Caco-2 (cell line): ENCODE data around the gene HAUS7. TPM values are rescaled to one million over a fixed set of nuclear protein-coding genes. Genes with fewer than 3 reads are reported as not detected.

Experiments used
- BruUV-seq: library from RNA; stranded (reverse); fragments of 400-500 nt; replicated peaks from 2 replicates; lab custom pipeline; 2021; lab: Mats Ljungman, UMichigan
- CTCF ChIA-PET: fragments of 300-600 bp; sonication (Branson Sonifier 250); formaldehyde crosslinking; loops from one replicate; lab custom pipeline; 2022; ENCODE audit warnings: antibody characterized with exemption; lab: Charles Lee
- POLR2A ChIA-PET: fragments of 300-600 bp; sonication (Branson Sonifier 250); formaldehyde crosslinking; loops from one replicate; lab custom pipeline; 2022; ENCODE audit warnings: antibody characterized with exemption; lab: Charles Lee
- DNase-seq, 2 experiments: peaks; one replicate each; pipeline versions ENCODE4 v3.0.0 to v3.0.0-alpha.2; 2020 to 2022
- H3K27me3 ChIP-seq: replicated peaks from 2 replicates; pipeline ENCODE4 v1.6.0; 2011; ENCODE audit warnings: low read length; ENCODE audit not compliant: control insufficient read depth, insufficient read depth
- H3K36me3 ChIP-seq: 2 replicates; pipeline ENCODE4 v1.5.1; 2011; ENCODE audit warnings: low read length; ENCODE audit not compliant: control insufficient read depth, insufficient read depth
- H3K4me1 ChIP-seq: fragments of 250-450 bp; sonication (Bioruptor Pico); 2 replicates; pipeline ENCODE4 v1.5.1; 2020; ENCODE audit warnings: mild to moderate bottlenecking
- H3K4me3 ChIP-seq: 2 replicates; pipeline ENCODE4 v1.5.1; 2011; ENCODE audit warnings: low read depth, mild to moderate bottlenecking, control low read depth, low read length
- H3K9me3 ChIP-seq: fragments of 250-450 bp; sonication (Bioruptor Pico); 2 replicates; pipeline ENCODE4 v1.5.1; 2020; ENCODE audit warnings: mild to moderate bottlenecking, moderate library complexity
- H3K27ac Mint-ChIP-seq: one replicate; pipeline ENCODE4 v1.8.0; 2022; ENCODE audit warnings: mixed read lengths; ENCODE audit not compliant: unreplicated experiment
- H3K27me3 Mint-ChIP-seq: one replicate; pipeline ENCODE4 v1.8.0; 2022; ENCODE audit warnings: mixed read lengths; ENCODE audit not compliant: insufficient read depth, unreplicated experiment
- H3K36me3 Mint-ChIP-seq: one replicate; pipeline ENCODE4 v1.8.0; 2022; ENCODE audit warnings: mild to moderate bottlenecking, mixed read lengths; ENCODE audit not compliant: insufficient read depth, unreplicated experiment
- H3K4me1 Mint-ChIP-seq: one replicate; pipeline ENCODE4 v1.8.0; 2022; ENCODE audit warnings: low read depth, mixed read lengths; ENCODE audit not compliant: unreplicated experiment
- H3K4me3 Mint-ChIP-seq: one replicate; pipeline ENCODE4 v1.8.0; 2022; ENCODE audit warnings: mild to moderate bottlenecking, moderate library complexity, mixed read lengths; ENCODE audit not compliant: unreplicated experiment
- H3K9me3 Mint-ChIP-seq: one replicate; pipeline ENCODE4 v1.8.0; 2022; ENCODE audit warnings: mixed read lengths; ENCODE audit not compliant: unreplicated experiment
- CTCF ChIP-seq, 2 experiments: fragments of 200-600 bp in 1 of 2; IDR thresholded peaks; 1 replicate in 1 of 2; 2 replicates in 1 of 2; pipeline versions ENCODE4 v1.5.1 to v1.8.0; 2011 to 2022; ENCODE audit warnings: antibody characterized with exemption in 1 of 2, control low read depth in 1 of 2, inconsistent platforms in 1 of 2, low read depth in 1 of 2, low read length in 1 of 2, mild to moderate bottlenecking in 1 of 2, moderate library complexity in 1 of 2; ENCODE audit not compliant: insufficient read depth in 1 of 2, severe bottlenecking in 1 of 2, unreplicated experiment in 1 of 2
- intact Hi-C: fragments of 100-400 bp; cut with micrococcal nuclease; formaldehyde crosslinking; loops from one replicate; pipeline ENCODE4 v1.10.0; 2022; ENCODE audit not compliant: unreplicated experiment
- total RNA-seq: library from RNA; stranded (reverse); gene quantifications from 2 replicates; pipeline ENCODE4 v1.2.3, GENCODE V29; 2022

HAUS7 gene
- total RNA-seq, 1 experiment from 2014 or later, result 34.0 TPM

DNA sequence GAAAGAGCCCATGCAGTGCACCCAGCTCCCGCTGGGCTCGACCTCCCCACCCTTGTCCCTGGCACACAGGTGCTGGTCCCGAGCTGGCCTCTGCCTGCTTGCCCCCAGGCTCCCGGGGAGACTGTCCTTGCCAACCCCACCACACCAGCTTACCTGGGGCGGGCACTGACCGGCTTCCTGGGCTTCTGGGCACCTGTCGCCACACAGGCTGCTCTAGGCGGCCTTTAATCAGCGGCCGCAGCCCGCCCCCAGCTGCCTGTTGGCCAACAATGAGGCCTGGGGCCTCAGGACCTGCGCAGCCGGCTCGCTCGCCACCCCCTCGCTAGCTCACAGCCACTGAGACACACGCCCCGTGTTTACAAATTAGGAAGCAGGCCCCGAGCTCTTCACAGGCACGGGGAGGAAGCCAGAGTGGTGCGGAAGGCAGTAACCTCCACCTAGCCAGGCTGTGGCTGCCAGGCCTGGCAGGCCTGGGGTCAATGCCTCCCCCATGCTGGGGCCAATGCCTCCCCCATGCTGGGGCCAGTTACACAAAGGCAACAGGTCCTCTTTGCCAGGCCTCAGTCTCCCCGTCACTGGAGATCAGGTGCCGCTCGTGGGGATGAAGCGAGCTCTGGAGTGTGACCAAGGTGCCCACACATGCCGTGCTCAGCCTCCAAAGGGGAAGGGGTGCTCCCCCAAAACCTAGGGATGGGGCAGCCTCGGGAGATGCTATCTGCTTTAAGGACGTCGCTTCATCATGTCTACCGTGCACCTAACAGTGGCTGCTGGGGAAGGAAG is 24.3 kb downstream of the HAUS7 start, which contains the start of gene TREX2:
TSS of gene TREX2 (minus strand) at position 201 of the 780 bp plus-strand sequence. CDS start 626 bp downstream, outside the sequence.
- H3K9me3 Mint-ChIP-seq, result no peaks in the 10 kb centered on the region
- H3K4me3 ChIP-seq, result no peak within 1 kb of the TSS
- DNase-seq, result no peak
- no peaks in the 10 kb centered on the region for H3K27me3 ChIP-seq
- H3K36me3 Mint-ChIP-seq, result peaks cover 15% of the 10 kb centered on the region
- no peak within 1 kb of the TSS for H3K4me3 Mint-ChIP-seq
- ChIA-PET CTCF (no interaction called here), POLR2A (no interaction called here)
- no peaks in the 10 kb centered on the region for H3K27me3 Mint-ChIP-seq
- no peaks in the 10 kb centered on the region for H3K36me3 ChIP-seq
- no peaks in the 10 kb centered on the region for H3K4me1 Mint-ChIP-seq
- no peaks in the 10 kb centered on the region for H3K4me1 ChIP-seq
- H3K27ac Mint-ChIP-seq, result no peak within 1 kb of the TSS
- no TSS peak for BruUV-seq
- intact Hi-C loops, result no loop called here
- no peak for TF ChIP-seq CTCF (IDR thresholded peaks at IDR 0.05; ENCODE audit: insufficient read depth in 1 of 2, low read depth in 1 of 2, low read length in 1 of 2, severe bottlenecking in 1 of 2, unreplicated experiment in 1 of 2)
- H3K9me3 ChIP-seq, result no peaks in the 10 kb centered on the region

- BruUV-seq, result no TSS peak
- no peak for TF ChIP-seq CTCF (IDR thresholded peaks at IDR 0.05; ENCODE audit: insufficient read depth in 1 of 2, low read depth in 1 of 2, low read length in 1 of 2, severe bottlenecking in 1 of 2, unreplicated experiment in 1 of 2)
- intact Hi-C loops, result no loop called here
- no peaks in the 10 kb centered on the region for H3K27me3 Mint-ChIP-seq
- no peak overlapping the region for H3K27ac Mint-ChIP-seq
- H3K9me3 Mint-ChIP-seq, result no peaks in the 10 kb centered on the region
- no peaks in the 10 kb centered on the region for H3K9me3 ChIP-seq
- H3K36me3 Mint-ChIP-seq, result peaks cover 11% of the 10 kb centered on the region
- H3K4me1 Mint-ChIP-seq, result no peaks in the 10 kb centered on the region
- H3K4me1 ChIP-seq, result no peaks in the 10 kb centered on the region
- H3K36me3 ChIP-seq, result no peaks in the 10 kb centered on the region
- H3K4me3 Mint-ChIP-seq, result no peak overlapping the region
- CTCF ChIA-PET, result no interaction called here
- H3K4me3 ChIP-seq, result no peak overlapping the region
- DNase-seq, result no peak
- H3K27me3 ChIP-seq, result no peaks in the 10 kb centered on the region
- POLR2A ChIA-PET, result no interaction called here
Measured at GRCh38 chrX:153445106-153445855, 25.1 kb downstream of the HAUS7 start.

- intact Hi-C loops, result no loop called here
- H3K4me3 ChIP-seq, result no peak overlapping the region
- Mint-ChIP-seq H3K4me1 (no peaks in the 10 kb centered on the region), H3K27ac (no peak overlapping the region), H3K36me3 (peaks cover 10% of the 10 kb centered on the region), H3K9me3 (no peaks in the 10 kb centered on the region), H3K27me3 (peaks cover 3% of the 10 kb centered on the region), H3K4me3 (no peak overlapping the region)
- no peaks in the 10 kb centered on the region for H3K9me3 ChIP-seq
- no peak for DNase-seq
- TF ChIP-seq CTCF (IDR thresholded peaks at IDR 0.05; ENCODE audit: insufficient read depth in 1 of 2, low read depth in 1 of 2, low read length in 1 of 2, severe bottlenecking in 1 of 2, unreplicated experiment in 1 of 2), result no peak
- no TSS peak for BruUV-seq
- POLR2A ChIA-PET, result no interaction called here
- CTCF ChIA-PET, result no interaction called here
- H3K4me1 ChIP-seq, result no peaks in the 10 kb centered on the region
- H3K36me3 ChIP-seq, result no peaks in the 10 kb centered on the region
- no peaks in the 10 kb centered on the region for H3K27me3 ChIP-seq
Measured at GRCh38 chrX:153444333-153445011, 25.9 kb downstream of the HAUS7 start.
